Memory B cell (primary cell): ENCODE measurements around the gene LPXN.

Source experiments
- ATAC-seq: fragments of 150-1000 bp; cut with Tn5 transposase; 2 replicates; pipeline ENCODE4 v1.10.0; 2021; ENCODE audit warnings: low read depth, mild to moderate bottlenecking, moderate library complexity
- DNase-seq, 2 donors: peaks; one replicate each; pipeline ENCODE4 v3.0.0; 2022; ENCODE audit warnings: low spot score in 2 of 2
- H3K27ac Mint-ChIP-seq: one replicate; pipeline ENCODE4 v1.8.0; 2022; ENCODE audit warnings: mild to moderate bottlenecking, moderate library complexity, mixed read lengths
- H3K27me3 Mint-ChIP-seq: one replicate; pipeline ENCODE4 v1.8.0; 2022; ENCODE audit warnings: mixed read lengths
- H3K36me3 Mint-ChIP-seq: one replicate; pipeline ENCODE4 v1.8.0; 2022; ENCODE audit warnings: mild to moderate bottlenecking, mixed read lengths
- H3K4me1 Mint-ChIP-seq: one replicate; pipeline ENCODE4 v1.8.0; 2022; ENCODE audit warnings: mixed read lengths
- H3K4me3 Mint-ChIP-seq: one replicate; pipeline ENCODE4 v1.8.0; 2022; ENCODE audit warnings: mild to moderate bottlenecking, moderate library complexity, mixed read lengths
- H3K9me3 Mint-ChIP-seq: one replicate; pipeline ENCODE4 v1.8.0; 2022; ENCODE audit warnings: mixed read lengths

LPXN gene

DNA sequence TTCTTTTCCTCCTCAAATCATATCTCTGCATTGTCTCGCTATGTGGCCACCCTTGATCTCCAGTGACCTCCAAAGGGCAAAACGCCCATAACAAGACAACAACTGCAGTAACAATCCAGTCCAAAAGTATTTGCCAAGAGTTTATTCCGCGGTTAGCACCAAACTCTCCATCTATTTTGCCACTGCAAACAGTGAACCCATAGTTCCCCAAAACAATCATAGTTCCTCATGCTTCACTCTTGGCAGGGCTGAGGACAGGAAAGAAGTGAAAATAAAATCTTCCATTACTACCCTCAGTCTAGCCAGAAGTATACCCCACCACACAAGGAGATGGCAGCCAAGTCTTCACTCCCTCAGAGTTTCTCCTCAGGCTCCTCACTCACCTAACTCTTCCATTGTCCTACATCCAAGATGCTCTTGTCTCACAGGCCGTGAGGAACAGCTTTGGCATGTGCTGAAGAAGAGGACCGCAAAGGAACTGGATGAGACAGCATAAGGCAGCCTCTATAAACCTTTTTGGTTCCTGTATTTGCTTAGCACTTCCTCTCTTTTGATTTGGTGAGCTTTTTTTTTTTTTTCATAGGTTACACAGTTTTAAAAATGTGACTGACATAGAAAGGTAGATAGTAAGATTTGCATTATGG is at the start of gene LPXN:
TSS of gene LPXN (minus strand) at position 480 of the 644 bp plus-strand sequence. CDS start at position 396, 84 bp downstream.
- Mint-ChIP-seq H3K27me3 (no peaks in the 10 kb centered on the region), H3K4me1 (peaks cover 24% of the 10 kb centered on the region), H3K36me3 (peaks cover 3% of the 10 kb centered on the region), H3K27ac (peak within 1 kb of the TSS; percentile 100), H3K4me3 (peak within 1 kb of the TSS; percentile 89), H3K9me3 (no peaks in the 10 kb centered on the region)
- peak; percentile 68 to 74 for DNase-seq
- peak; percentile 7 for ATAC-seq

DNA sequence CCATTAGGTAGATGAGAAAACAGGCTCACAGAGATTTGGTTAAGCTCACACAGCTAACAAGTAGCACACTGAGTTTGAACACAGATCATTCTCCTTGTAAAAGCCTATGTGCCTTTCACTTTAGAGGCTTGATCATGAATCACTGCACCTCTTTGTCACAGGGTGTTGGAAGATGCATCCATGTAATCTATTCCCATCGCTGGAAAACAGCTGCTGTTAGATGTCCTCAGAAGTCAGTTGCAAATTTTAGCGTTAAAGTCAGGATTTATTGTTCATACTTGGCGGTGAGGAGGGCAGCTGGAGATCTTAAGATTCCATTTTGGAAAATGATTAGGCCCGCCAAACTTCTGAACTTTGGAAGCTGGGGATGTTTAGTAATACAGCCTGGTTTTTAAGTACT is 49.4 kb upstream of the LPXN start:
- DNase-seq (no peak), ATAC-seq (no peak)
- H3K4me3 Mint-ChIP-seq = no peak overlapping the region
- no peaks in the 10 kb centered on the region for H3K27me3 Mint-ChIP-seq
- peaks cover 9% of the 10 kb centered on the region for H3K4me1 Mint-ChIP-seq
- H3K36me3 Mint-ChIP-seq = peaks cover 21% of the 10 kb centered on the region
- H3K27ac Mint-ChIP-seq = peak overlapping the region; percentile 17
- H3K9me3 Mint-ChIP-seq = no peaks in the 10 kb centered on the region

DNA sequence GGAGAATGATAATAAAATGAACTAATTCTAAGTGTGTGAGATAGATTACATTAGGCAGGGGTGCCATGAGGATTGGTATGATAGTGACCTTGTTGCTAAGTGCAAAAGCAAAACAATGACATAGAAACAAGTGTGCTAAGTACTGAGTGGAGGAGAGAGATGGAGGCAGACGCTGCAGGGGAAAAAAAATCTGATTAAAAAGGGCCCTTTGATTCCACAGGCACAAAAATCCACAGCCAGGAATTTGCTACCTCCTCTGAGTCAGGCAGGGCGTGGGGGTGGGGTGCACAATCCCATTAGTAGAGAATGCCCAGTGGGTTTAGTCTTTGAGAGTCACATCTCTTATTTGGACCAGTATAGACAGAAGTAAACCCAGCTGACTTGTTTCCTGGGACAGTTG is 46.7 kb upstream of the LPXN start, which contains the start of gene CNTF:
TSS of gene CNTF (plus strand) at position 322 of the 400 bp plus-strand sequence. CDS start 88 bp downstream, outside the sequence.
- Mint-ChIP-seq H3K36me3 (peaks cover 36% of the 10 kb centered on the region), H3K4me3 (no peak within 1 kb of the TSS), H3K9me3 (no peaks in the 10 kb centered on the region), H3K4me1 (peaks cover 9% of the 10 kb centered on the region), H3K27ac (peak within 1 kb of the TSS; percentile 26), H3K27me3 (no peaks in the 10 kb centered on the region)
- DNase-seq = no peak
- no peak for ATAC-seq

DNA sequence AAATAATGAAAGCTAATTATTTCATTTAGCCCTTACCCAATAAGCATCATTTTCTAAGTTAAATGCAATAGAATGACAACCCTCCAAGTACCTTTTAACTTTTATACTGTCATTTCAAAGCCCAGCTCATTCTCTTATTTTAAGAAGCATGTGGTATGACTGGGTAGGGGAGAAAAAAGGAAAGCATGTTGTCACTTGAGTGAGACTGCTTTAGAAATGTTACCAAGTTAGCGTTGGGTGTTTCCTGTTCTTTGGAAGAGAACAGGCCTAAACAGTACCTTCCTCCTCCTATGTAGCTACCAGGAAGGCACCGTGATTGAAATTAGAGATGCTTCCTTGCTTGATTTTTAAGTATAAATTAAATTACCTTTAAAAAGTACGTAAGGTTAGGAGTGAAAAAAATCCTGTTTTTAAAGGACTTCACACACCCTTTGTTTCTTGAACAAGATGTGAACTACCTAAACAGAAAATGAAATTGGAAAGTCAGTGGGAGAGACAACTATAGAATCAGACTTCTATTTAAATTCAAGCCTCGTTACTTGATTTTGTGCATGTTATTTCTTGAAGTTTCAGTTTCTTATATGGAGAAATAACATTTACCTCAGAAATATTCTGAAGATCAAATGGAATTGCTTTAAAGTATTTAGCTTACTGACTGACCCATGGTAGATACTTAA is 46.1 kb upstream of the LPXN start:
- peak overlapping the region; percentile 11 for H3K27ac Mint-ChIP-seq
- H3K27me3 Mint-ChIP-seq = no peaks in the 10 kb centered on the region
- DNase-seq (no peak), ATAC-seq (no peak)
- no peaks in the 10 kb centered on the region for H3K9me3 Mint-ChIP-seq
- H3K4me1 Mint-ChIP-seq = peaks cover 4% of the 10 kb centered on the region
- H3K4me3 Mint-ChIP-seq = no peak overlapping the region
- peaks cover 39% of the 10 kb centered on the region for H3K36me3 Mint-ChIP-seq

DNA sequence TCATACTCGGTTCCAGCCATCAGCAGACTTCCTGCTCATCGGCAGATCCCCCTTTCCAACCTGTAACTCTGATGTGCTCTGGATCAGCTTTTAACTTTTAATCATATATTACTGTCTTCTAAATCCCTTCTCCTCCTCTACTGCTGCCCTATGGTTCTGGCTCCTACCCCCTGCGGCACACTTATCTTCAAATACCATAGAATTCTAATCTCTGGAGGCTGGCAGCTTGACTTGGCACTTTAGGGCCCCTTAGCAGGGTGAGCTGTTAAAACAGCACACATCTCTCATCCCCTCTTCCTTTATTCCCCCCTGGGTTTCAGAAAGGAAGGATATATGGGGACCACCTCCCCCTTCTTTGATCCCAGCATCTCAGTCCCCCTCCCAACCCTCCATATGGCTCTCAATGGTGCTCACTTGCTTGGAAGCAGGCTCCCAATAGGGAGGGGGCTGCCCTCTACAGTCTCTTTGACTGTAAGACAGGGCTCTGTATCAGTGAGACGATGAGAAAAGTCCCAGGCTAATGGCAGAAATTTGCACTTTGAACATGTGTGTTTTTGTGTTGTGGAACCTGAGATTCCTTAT is 42.4 kb upstream of the LPXN start:
- Mint-ChIP-seq H3K27ac (peak overlapping the region; percentile 24), H3K9me3 (no peaks in the 10 kb centered on the region), H3K4me3 (no peak overlapping the region), H3K36me3 (peaks cover 44% of the 10 kb centered on the region), H3K27me3 (no peaks in the 10 kb centered on the region), H3K4me1 (no peaks in the 10 kb centered on the region)
- DNase-seq (no peak), ATAC-seq (peak; percentile 44)

- no peaks in the 10 kb centered on the region for H3K27me3 Mint-ChIP-seq
- no peak for ATAC-seq
- peaks cover under 1% of the 10 kb centered on the region for H3K4me1 Mint-ChIP-seq
- H3K36me3 Mint-ChIP-seq = peaks cover 45% of the 10 kb centered on the region
- H3K27ac Mint-ChIP-seq = no peak overlapping the region
- DNase-seq = no peak
- no peaks in the 10 kb centered on the region for H3K9me3 Mint-ChIP-seq
- no peak overlapping the region for H3K4me3 Mint-ChIP-seq
These were observed 40.9 kb upstream of the LPXN start for GRCh38 chr11:58616594-58616993.

- H3K27ac Mint-ChIP-seq = peak overlapping the region; percentile 62
- peaks cover 3% of the 10 kb centered on the region for H3K4me1 Mint-ChIP-seq
- no peak overlapping the region for H3K4me3 Mint-ChIP-seq
- no peaks in the 10 kb centered on the region for H3K9me3 Mint-ChIP-seq
- no peak for DNase-seq
- H3K36me3 Mint-ChIP-seq = peaks cover 51% of the 10 kb centered on the region
- H3K27me3 Mint-ChIP-seq = no peaks in the 10 kb centered on the region
- no peak for ATAC-seq
These were observed 39.9 kb upstream of the LPXN start for GRCh38 chr11:58615559-58615958.

DNA sequence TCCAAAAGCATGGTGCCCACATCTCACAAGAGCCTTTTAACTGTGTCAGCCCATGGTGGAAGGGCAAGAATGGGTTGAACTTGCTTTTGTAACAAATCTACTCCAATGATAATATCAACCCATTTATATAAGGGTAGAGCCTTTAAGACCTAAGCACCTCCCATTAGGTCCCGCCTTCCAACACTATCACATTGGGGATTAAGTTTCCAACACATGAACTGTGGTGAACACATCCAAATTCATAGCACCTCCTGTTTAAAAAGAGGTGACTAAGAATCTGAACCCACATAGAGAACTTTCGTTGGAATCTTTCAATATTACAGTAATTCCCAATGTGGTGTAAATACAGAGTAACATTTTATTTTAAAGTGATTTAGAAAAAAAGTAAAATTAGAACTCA is 37.6 kb upstream of the LPXN start:
- ATAC-seq (no peak), DNase-seq (no peak)
- Mint-ChIP-seq H3K4me3 (no peak overlapping the region), H3K36me3 (peaks cover 46% of the 10 kb centered on the region), H3K4me1 (peaks cover 7% of the 10 kb centered on the region), H3K9me3 (no peaks in the 10 kb centered on the region), H3K27ac (no peak overlapping the region), H3K27me3 (no peaks in the 10 kb centered on the region)

GRCh38 chr11:58609723-58610122 is 34.1 kb upstream of the LPXN start:
- H3K4me3 Mint-ChIP-seq = no peak overlapping the region
- peaks cover 25% of the 10 kb centered on the region for H3K4me1 Mint-ChIP-seq
- DNase-seq (no peak), ATAC-seq (peak; percentile 57)
- no peaks in the 10 kb centered on the region for H3K9me3 Mint-ChIP-seq
- peaks cover 38% of the 10 kb centered on the region for H3K36me3 Mint-ChIP-seq
- H3K27ac Mint-ChIP-seq = no peak overlapping the region
- no peaks in the 10 kb centered on the region for H3K27me3 Mint-ChIP-seq

DNA sequence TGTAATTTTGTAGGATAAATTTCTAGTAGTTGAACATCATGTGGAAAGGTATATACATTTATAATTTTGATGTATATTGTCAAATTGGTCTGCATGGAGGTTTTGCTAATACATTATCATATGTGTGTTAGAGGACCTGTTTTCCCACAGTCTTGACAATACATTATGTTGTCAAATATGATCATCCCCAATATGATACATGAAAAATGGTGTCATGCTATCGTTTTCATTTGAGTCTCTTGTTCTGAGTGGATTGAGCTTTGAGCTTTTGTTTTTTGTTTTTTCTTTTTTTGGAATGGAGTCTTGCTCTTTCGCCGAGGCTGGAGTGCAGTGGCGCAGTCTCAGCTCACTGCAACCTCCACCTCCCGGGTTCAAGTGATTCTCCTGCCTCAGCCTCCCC is 32.7 kb upstream of the LPXN start:
- Mint-ChIP-seq H3K27ac (no peak overlapping the region), H3K4me3 (no peak overlapping the region), H3K4me1 (peaks cover 34% of the 10 kb centered on the region), H3K27me3 (no peaks in the 10 kb centered on the region), H3K36me3 (peaks cover 34% of the 10 kb centered on the region), H3K9me3 (no peaks in the 10 kb centered on the region)
- no peak for DNase-seq
- ATAC-seq = no peak

GRCh38 chr11:58606930-58607714 is 31.5 kb upstream of the LPXN start:
- ATAC-seq (no peak), DNase-seq (no peak)
- H3K36me3 Mint-ChIP-seq = peaks cover 36% of the 10 kb centered on the region
- peaks cover 41% of the 10 kb centered on the region for H3K4me1 Mint-ChIP-seq
- H3K9me3 Mint-ChIP-seq = no peaks in the 10 kb centered on the region
- H3K4me3 Mint-ChIP-seq = no peak overlapping the region
- peak overlapping the region; percentile 86 for H3K27ac Mint-ChIP-seq
- no peaks in the 10 kb centered on the region for H3K27me3 Mint-ChIP-seq

DNA sequence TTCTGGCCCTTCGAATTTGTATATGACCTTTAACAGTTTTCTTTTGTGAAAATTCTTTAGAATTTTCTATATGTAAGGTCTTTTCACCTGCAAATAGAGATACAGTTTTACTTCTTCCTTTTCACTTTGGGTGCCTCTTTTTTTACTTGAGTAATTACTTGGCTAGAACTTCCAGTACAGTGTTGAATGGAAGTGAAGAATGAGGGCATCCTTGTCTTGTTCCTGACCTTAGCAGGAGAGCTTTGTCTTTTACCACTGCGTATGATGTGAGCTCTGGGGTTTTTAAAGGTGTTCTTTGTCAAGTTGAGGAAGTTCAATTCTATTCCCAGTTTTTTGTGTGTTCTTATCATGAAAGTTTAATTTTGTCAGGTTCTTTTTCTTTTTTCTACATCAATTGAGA is 24.9 kb upstream of the LPXN start:
- Mint-ChIP-seq H3K4me1 (peaks cover 52% of the 10 kb centered on the region), H3K36me3 (peaks cover 35% of the 10 kb centered on the region), H3K27me3 (no peaks in the 10 kb centered on the region), H3K27ac (no peak overlapping the region), H3K9me3 (no peaks in the 10 kb centered on the region), H3K4me3 (no peak overlapping the region)
- ATAC-seq = no peak
- no peak for DNase-seq

DNA sequence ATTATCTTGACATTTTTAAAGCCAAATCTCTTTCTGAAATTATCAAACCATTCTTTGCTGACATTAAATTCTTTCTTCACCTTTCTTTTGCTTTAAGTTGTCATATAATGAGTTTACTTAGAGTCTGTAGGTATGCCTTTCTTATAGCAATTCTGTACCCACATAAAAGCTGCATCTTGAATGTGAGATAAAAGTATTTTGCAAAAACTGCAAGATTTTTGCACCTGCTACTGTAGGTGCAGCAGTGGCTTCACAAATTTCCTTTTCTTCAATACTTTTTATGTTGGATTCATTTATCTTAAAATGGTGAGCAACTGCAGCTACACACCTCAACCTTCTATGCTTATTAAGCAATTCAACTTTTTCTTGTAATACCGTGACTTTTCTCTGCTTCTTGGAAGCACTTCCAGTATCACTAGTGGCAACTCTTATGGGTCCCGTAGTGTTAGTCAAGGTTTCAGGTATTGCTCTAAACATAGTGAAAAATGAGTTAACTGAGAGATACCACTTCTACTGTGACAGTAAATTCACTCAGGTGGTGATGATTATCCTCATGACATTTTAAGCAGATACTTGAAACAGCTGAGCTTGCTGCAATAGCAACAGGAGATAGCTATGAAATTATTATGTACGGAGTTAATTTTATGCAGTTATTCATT is 22.0 kb upstream of the LPXN start:
- H3K4me1 Mint-ChIP-seq = peaks cover 41% of the 10 kb centered on the region
- no peak overlapping the region for H3K27ac Mint-ChIP-seq
- ATAC-seq (no peak), DNase-seq (no peak)
- H3K27me3 Mint-ChIP-seq = no peaks in the 10 kb centered on the region
- peaks cover 30% of the 10 kb centered on the region for H3K36me3 Mint-ChIP-seq
- H3K9me3 Mint-ChIP-seq = no peaks in the 10 kb centered on the region
- no peak overlapping the region for H3K4me3 Mint-ChIP-seq
